Vagina (tissue), 2 donors: ENCODE measurements around the gene NUP93. TPM values are rescaled to one million over a fixed set of nuclear protein-coding genes. Genes with fewer than 3 reads are reported as not detected.

Experiments
- DNase-seq, 2 donors: peaks; one replicate each; pipeline ENCODE4 v3.0.0-alpha.2; 2017; ENCODE audit errors: extremely low spot score in 2 of 2
- H3K27ac ChIP-seq: fragments of 200-600 bp; sonication (generic); one replicate; pipeline ENCODE4 v1.5.1; 2019
- H3K27me3 ChIP-seq: fragments of 200-600 bp; sonication (generic); one replicate; pipeline ENCODE4 v1.5.1; 2019
- H3K36me3 ChIP-seq, 2 donors: fragments of 200-600 bp; sonication (generic); one replicate each; pipeline ENCODE4 v1.5.1; 2017 to 2019
- H3K4me1 ChIP-seq: fragments of 200-600 bp; sonication (generic); one replicate; pipeline ENCODE4 v1.5.1; 2019
- H3K4me3 ChIP-seq, 2 donors: fragments of 200-600 bp; sonication (generic); 1 replicate in 1 of 2; 2 replicates in 1 of 2; pipeline ENCODE4 v1.5.1; 2016 to 2019
- H3K9me3 ChIP-seq: fragments of 200-600 bp; sonication (generic); one replicate; pipeline ENCODE4 v1.5.1; 2019
- CTCF ChIP-seq, 3 experiments: fragments of 450-650 bp in 2 of 3; fragments of 200-600 bp in 1 of 3; sonication (generic) in 1 of 3; IDR thresholded peaks; one replicate each; pipeline ENCODE4 v1.5.1; 2017 to 2019; ENCODE audit warnings: antibody characterized with exemption in 3 of 3, mild to moderate bottlenecking in 2 of 3, moderate library complexity in 2 of 3
- POLR2A ChIP-seq, 2 donors: fragments of 450-650 bp; IDR thresholded peaks; one replicate each; pipeline ENCODE4 v1.6.1; 2017; ENCODE audit warnings: antibody characterized with exemption in 2 of 2, mild to moderate bottlenecking in 2 of 2, moderate library complexity in 2 of 2
- POLR2AphosphoS5 ChIP-seq, 2 donors: sonication (generic); formaldehyde crosslinking; IDR thresholded peaks; one replicate each; pipeline ENCODE4 v1.9.0; 2017; ENCODE audit warnings: antibody characterized with exemption in 2 of 2, mild to moderate bottlenecking in 2 of 2, low read depth in 1 of 2; ENCODE audit not compliant: insufficient read depth in 1 of 2
- intact Hi-C: fragments of 100-400 bp; cut with DNase I; formaldehyde crosslinking; loops from one replicate; pipeline ENCODE4 v1.15.1; 2023
- total RNA-seq: library from RNA; depleted of rRNA; stranded (reverse); fragments of >200 nt; gene quantifications from one replicate; pipeline ENCODE4 v1.2.3, GENCODE V29; 2016

Gene NUP93
- total RNA-seq, 1 donor from 2014 or later = 43.7 TPM

- DNase-seq = no peak
- intact Hi-C loops = no loop called here
- H3K27me3 ChIP-seq = no peaks in the 10 kb centered on the region
- no peak overlapping the region for H3K4me3 ChIP-seq
- TF ChIP-seq CTCF (IDR thresholded peaks at IDR 0.05) = no peak
- no peak for TF ChIP-seq POLR2A (IDR thresholded peaks at IDR 0.05)
- TF ChIP-seq POLR2AphosphoS5 (IDR thresholded peaks at IDR 0.05; ENCODE audit: insufficient read depth in 1 of 2, low read depth in 1 of 2) = no peak
- no peak overlapping the region for H3K27ac ChIP-seq
- H3K9me3 ChIP-seq = no peaks in the 10 kb centered on the region
- peaks cover 19% of the 10 kb centered on the region for H3K4me1 ChIP-seq
- no peaks in the 10 kb centered on the region for H3K36me3 ChIP-seq
Measured at GRCh38 chr16:56726926-56727325, 3.0 kb upstream of the NUP93 start.

GRCh38 chr16:56728027-56728426, 1.9 kb upstream of the NUP93 start:
- DNase-seq = no peak
- H3K4me1 ChIP-seq = peaks cover 19% of the 10 kb centered on the region
- H3K9me3 ChIP-seq = no peaks in the 10 kb centered on the region
- no peaks in the 10 kb centered on the region for H3K36me3 ChIP-seq
- no peak for TF ChIP-seq POLR2A (IDR thresholded peaks at IDR 0.05)
- no peak for TF ChIP-seq CTCF (IDR thresholded peaks at IDR 0.05)
- TF ChIP-seq POLR2AphosphoS5 (IDR thresholded peaks at IDR 0.05; ENCODE audit: insufficient read depth in 1 of 2, low read depth in 1 of 2) = no peak
- H3K27me3 ChIP-seq = no peaks in the 10 kb centered on the region
- no peak overlapping the region for H3K4me3 ChIP-seq
- H3K27ac ChIP-seq = no peak overlapping the region
- intact Hi-C loops = no loop called here

DNA sequence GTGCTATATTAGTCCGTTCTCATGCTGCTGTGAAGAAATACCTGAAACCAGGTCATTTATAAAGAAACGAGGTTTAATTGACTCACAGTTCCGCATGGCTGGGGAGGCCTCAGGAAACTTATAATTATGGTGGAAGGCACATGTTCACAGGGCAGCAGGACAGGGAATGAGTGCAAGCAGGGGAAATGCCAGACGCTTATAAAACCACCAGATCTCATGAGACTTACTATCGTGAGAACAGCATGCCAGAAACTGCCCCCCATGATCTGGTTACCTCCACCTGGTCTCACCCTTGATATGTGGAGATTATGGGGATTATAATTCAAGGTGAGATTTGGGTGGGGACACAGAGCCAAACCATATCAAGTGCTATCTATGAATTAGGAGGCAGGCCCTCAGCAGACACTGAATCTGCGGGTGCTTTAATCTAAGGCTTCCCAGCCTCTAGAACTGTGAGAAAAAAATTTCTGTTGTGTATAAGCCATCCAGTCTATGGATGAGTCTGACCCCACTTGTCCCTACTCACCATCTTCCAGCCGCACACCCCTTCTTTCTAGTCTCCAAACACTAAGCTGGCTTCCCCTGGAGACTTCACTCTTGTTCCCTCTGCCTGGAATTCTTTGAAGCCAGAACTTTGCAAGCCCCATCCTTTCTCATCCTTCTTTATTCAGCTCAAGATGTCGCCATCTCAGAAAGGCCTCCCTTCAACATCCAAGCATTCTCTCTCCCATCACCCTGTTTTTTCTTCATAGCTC, 772 bp upstream of the NUP93 start:
- peaks cover 19% of the 10 kb centered on the region for H3K4me1 ChIP-seq
- peak overlapping the region; percentile 79 to 90 for H3K4me3 ChIP-seq
- DNase-seq = no peak
- intact Hi-C loops = no loop called here
- H3K9me3 ChIP-seq = no peaks in the 10 kb centered on the region
- no peaks in the 10 kb centered on the region for H3K36me3 ChIP-seq
- H3K27me3 ChIP-seq = no peaks in the 10 kb centered on the region
- TF ChIP-seq POLR2A (IDR thresholded peaks at IDR 0.05) (no peak), POLR2AphosphoS5 (IDR thresholded peaks at IDR 0.05; ENCODE audit: insufficient read depth in 1 of 2, low read depth in 1 of 2) (no peak), CTCF (IDR thresholded peaks at IDR 0.05) (no peak)
- peak overlapping the region; percentile 79 for H3K27ac ChIP-seq

- intact Hi-C loops = no loop called here
- DNase-seq = no peak
Measured at GRCh38 chr16:56732366-56732765, 2.4 kb downstream of the NUP93 start.

More at GRCh38 chr16:56732366-56732765, 2.4 kb downstream of the NUP93 start:
- Histone ChIP-seq H3K36me3 (no peaks in the 10 kb centered on the region), H3K27ac (no peak overlapping the region), H3K4me1 (peaks cover 19% of the 10 kb centered on the region), H3K27me3 (no peaks in the 10 kb centered on the region), H3K4me3 (no peak overlapping the region), H3K9me3 (no peaks in the 10 kb centered on the region)
- no peak for TF ChIP-seq POLR2A (IDR thresholded peaks at IDR 0.05)
- no peak for TF ChIP-seq CTCF (IDR thresholded peaks at IDR 0.05)
- TF ChIP-seq POLR2AphosphoS5 (IDR thresholded peaks at IDR 0.05; ENCODE audit: insufficient read depth in 1 of 2, low read depth in 1 of 2) = no peak
